OCI-LY7 (cell line): ENCODE measurements around the gene LHFPL6. TPM values are rescaled to one million over a fixed set of nuclear protein-coding genes. Genes with fewer than 3 reads are reported as not detected.

ENCODE experiments used
- BruUV-seq: library from RNA; stranded (reverse); fragments of 400-500 nt; replicated peaks from 2 replicates; lab custom pipeline; 2021; lab: Mats Ljungman, UMichigan
- CTCF ChIA-PET: fragments of 300-600 bp; sonication (Branson Sonifier 250); formaldehyde crosslinking; loops from one replicate; lab custom pipeline; 2022; ENCODE audit warnings: antibody characterized with exemption; ENCODE audit not compliant: unreplicated experiment; lab: Charles Lee
- POLR2A ChIA-PET: fragments of 300-600 bp; sonication (Branson Sonifier 250); formaldehyde crosslinking; loops from one replicate; lab custom pipeline; 2022; ENCODE audit warnings: antibody characterized with exemption; lab: Charles Lee
- DNase-seq: peaks from one replicate; pipeline ENCODE4 v3.0.0-alpha.2; 2015; ENCODE audit warnings: low spot score
- H2AFZ ChIP-seq: fragments of 200-600 bp; sonication (generic), shearing (Covaris generic); 2 replicates; pipeline ENCODE4 v1.6.1; 2014; ENCODE audit warnings: mild to moderate bottlenecking, antibody characterized with exemption, low read length, moderate library complexity
- H3K27ac ChIP-seq: fragments of 200-600 bp; sonication (generic); 2 replicates; pipeline ENCODE4 v1.5.1; 2014; ENCODE audit warnings: mixed run types, low read depth, mild to moderate bottlenecking, moderate library complexity, low read length, inconsistent platforms; ENCODE audit not compliant: poor library complexity, severe bottlenecking
- H3K36me3 ChIP-seq: fragments of 200-600 bp; sonication (generic); 2 replicates; pipeline ENCODE4 v1.6.1; 2014; ENCODE audit warnings: mild to moderate bottlenecking, antibody characterized with exemption, low read length, moderate library complexity, mixed read lengths; ENCODE audit not compliant: insufficient read depth
- H3K4me1 ChIP-seq: fragments of 200-600 bp; sonication (generic); 2 replicates; pipeline ENCODE4 v1.5.1; 2014; ENCODE audit warnings: mild to moderate bottlenecking, low read length; ENCODE audit not compliant: insufficient read depth, poor library complexity, severe bottlenecking
- H3K4me2 ChIP-seq: fragments of 200-600 bp; sonication (generic); 2 replicates; pipeline ENCODE4 v1.6.1; 2014; ENCODE audit warnings: mild to moderate bottlenecking, low read length
- H3K4me3 ChIP-seq: fragments of 200-600 bp; sonication (generic); 2 replicates; pipeline ENCODE4 v1.5.1; 2014; ENCODE audit warnings: mild to moderate bottlenecking, low read depth, low read length; ENCODE audit not compliant: poor library complexity, severe bottlenecking
- H3K79me2 ChIP-seq: fragments of 200-600 bp; sonication (generic); 2 replicates; pipeline ENCODE4 v1.6.1; 2016; ENCODE audit warnings: low read depth, mild to moderate bottlenecking, low read length, moderate library complexity, mixed read lengths; ENCODE audit not compliant: insufficient read depth
- H3K9me2 ChIP-seq: fragments of 200-600 bp; sonication (generic); 2 replicates; pipeline ENCODE4 v1.6.1; 2016; ENCODE audit warnings: mild to moderate bottlenecking, low read length, mixed read lengths; ENCODE audit not compliant: insufficient read depth
- H3K9me3 ChIP-seq: fragments of 200-600 bp; sonication (generic); 2 replicates; pipeline ENCODE4 v1.6.1; 2014; ENCODE audit warnings: mild to moderate bottlenecking, mixed run types, low read length, mixed read lengths
- H4K20me1 ChIP-seq: fragments of 200-600 bp; sonication (generic); 2 replicates; pipeline ENCODE4 v1.6.1; 2014; ENCODE audit warnings: mild to moderate bottlenecking, antibody characterized with exemption, low read length, moderate library complexity, mixed read lengths; ENCODE audit not compliant: insufficient read depth
- CTCF ChIP-seq: fragments of 200-600 bp; sonication (generic); conservative IDR thresholded peaks from 2 replicates; pipeline ENCODE4 v1.5.1; 2014; ENCODE audit warnings: mild to moderate bottlenecking, antibody characterized with exemption, low read length, moderate library complexity, mixed read lengths
- EZH2phosphoT487 ChIP-seq: fragments of 200-600 bp; sonication (generic); IDR thresholded peaks from 2 replicates; pipeline ENCODE4 v1.6.1; 2018; ENCODE audit warnings: low read depth, borderline replicate concordance, mild to moderate bottlenecking, mixed run types, antibody characterized with exemption, low read length, moderate library complexity, mixed read lengths
- intact Hi-C: fragments of 100-400 bp; cut with micrococcal nuclease; formaldehyde crosslinking; loops from one replicate; pipeline ENCODE4 v1.10.0; 2022; ENCODE audit not compliant: unreplicated experiment
- total RNA-seq, 2 experiments: library from RNA; depleted of rRNA in 1 of 2; stranded (reverse); fragments of >200 nt in 1 of 2; shearing (Covaris generic) in 1 of 2; gene quantifications; 2 replicates each; pipeline ENCODE4 v1.2.3, GENCODE V29; 2014 to 2022

The LHFPL6 gene
- total RNA-seq, 2 experiments from 2014 or later: 15.1 to 27.7 TPM

GRCh38 chr13:39371706-39372105, 231.3 kb downstream of the LHFPL6 start:
- no peak overlapping the region for H2AFZ ChIP-seq
- no TSS peak for BruUV-seq
- H3K36me3 ChIP-seq: no peaks in the 10 kb centered on the region
- H3K4me2 ChIP-seq: no peak overlapping the region
- no peak overlapping the region for H3K27ac ChIP-seq
- DNase-seq: no peak
- intact Hi-C loops: no loop called here
- H3K9me2 ChIP-seq: no peaks in the 10 kb centered on the region
- no peak overlapping the region for H3K4me3 ChIP-seq
- H3K4me1 ChIP-seq: no peaks in the 10 kb centered on the region
- no peaks in the 10 kb centered on the region for H3K9me3 ChIP-seq
- H4K20me1 ChIP-seq: no peaks in the 10 kb centered on the region
- H3K79me2 ChIP-seq: no peaks in the 10 kb centered on the region
- TF ChIP-seq CTCF (no peak), EZH2phosphoT487 (no peak)
- CTCF ChIA-PET: no interaction called here
- POLR2A ChIA-PET: no interaction called here

GRCh38 chr13:39370554-39370953, 232.4 kb downstream of the LHFPL6 start:
- Histone ChIP-seq H3K9me3 (no peaks in the 10 kb centered on the region), H3K36me3 (no peaks in the 10 kb centered on the region), H2AFZ (no peak overlapping the region), H3K4me3 (no peak overlapping the region), H3K9me2 (no peaks in the 10 kb centered on the region), H3K4me2 (no peak overlapping the region), H3K4me1 (no peaks in the 10 kb centered on the region), H4K20me1 (no peaks in the 10 kb centered on the region), H3K79me2 (no peaks in the 10 kb centered on the region), H3K27ac (no peak overlapping the region)
- CTCF ChIA-PET: no interaction called here
- BruUV-seq: no TSS peak
- intact Hi-C loops: no loop called here
- TF ChIP-seq CTCF (no peak), EZH2phosphoT487 (no peak)
- POLR2A ChIA-PET: interaction anchor here (0.6 kb wide), 1 partner anchor 30 kb away, joined by 3 read pairs; no protein-coding TSS in a partner anchor
- DNase-seq: no peak

DNA sequence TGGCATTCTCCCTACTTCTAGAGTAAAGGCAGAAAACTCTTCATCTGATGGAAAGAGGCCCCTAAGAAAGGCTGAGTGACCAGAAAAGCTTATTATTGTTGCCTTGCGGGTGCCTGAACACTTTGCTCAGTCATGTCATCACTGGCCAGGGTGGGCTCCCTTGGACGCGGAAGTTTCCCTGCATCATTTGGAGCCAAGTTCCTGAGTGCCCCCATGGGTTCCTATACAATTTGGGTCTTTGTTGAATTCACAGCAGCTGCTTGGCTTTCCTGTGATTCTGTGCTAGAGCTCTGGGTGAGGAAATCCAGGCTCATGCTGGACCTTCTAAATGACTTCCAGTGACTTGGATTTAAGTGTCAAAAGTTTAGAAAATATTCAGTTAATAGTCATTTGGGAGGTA, 232.9 kb downstream of the LHFPL6 start:
- H3K4me2 ChIP-seq: no peak overlapping the region
- no peaks in the 10 kb centered on the region for H3K4me1 ChIP-seq
- H2AFZ ChIP-seq: no peak overlapping the region
- DNase-seq: no peak
- intact Hi-C loops: no loop called here
- no peaks in the 10 kb centered on the region for H3K79me2 ChIP-seq
- CTCF ChIA-PET: no interaction called here
- H4K20me1 ChIP-seq: no peaks in the 10 kb centered on the region
- no peaks in the 10 kb centered on the region for H3K36me3 ChIP-seq
- POLR2A ChIA-PET: no interaction called here
- no peaks in the 10 kb centered on the region for H3K9me2 ChIP-seq
- no TSS peak for BruUV-seq
- TF ChIP-seq EZH2phosphoT487 (no peak), CTCF (no peak)
- no peak overlapping the region for H3K27ac ChIP-seq
- H3K9me3 ChIP-seq: no peaks in the 10 kb centered on the region
- no peak overlapping the region for H3K4me3 ChIP-seq
